ENCODE measurements around the gene EEFSEC. TPM values are rescaled to one million over a fixed set of nuclear protein-coding genes. Genes with fewer than 3 reads are reported as not detected.

EEFSEC gene
- polyA plus RNA-seq, 12 donors: 13.4 to 22.2 (median 15.3) TPM; not detected in 1

DNA sequence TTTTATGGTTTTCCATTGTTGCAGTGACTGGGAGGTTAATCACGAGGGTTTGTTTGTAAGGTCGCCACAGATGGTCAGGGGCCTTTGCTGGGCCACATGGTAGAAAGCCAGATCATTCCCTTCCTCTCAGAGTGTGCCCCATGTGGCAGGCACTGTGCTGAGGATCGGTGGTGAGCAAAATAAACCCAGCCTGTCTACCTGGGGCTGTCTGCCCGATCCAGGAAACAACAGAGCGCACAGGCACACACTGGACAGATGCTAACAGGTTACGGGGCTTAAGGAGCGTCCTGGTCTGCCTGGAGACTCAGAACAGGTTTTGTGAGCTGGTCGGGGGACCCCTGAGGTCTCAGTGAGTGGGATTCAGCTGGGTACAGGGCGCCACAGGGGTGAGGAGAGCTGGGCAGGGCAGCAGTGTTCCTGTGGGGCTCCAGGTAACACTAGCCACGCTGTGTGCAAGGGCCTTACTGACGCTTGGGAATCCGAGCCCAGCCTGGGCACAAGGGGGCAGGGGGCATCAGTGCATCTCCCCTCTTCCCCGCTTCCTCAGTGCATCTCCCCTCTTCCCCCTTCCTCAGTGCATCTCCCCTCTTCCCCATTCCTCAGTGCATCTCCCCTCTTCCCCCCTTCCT is 177.0 kb downstream of the EEFSEC start:
- DNase-seq: no peak

DNA sequence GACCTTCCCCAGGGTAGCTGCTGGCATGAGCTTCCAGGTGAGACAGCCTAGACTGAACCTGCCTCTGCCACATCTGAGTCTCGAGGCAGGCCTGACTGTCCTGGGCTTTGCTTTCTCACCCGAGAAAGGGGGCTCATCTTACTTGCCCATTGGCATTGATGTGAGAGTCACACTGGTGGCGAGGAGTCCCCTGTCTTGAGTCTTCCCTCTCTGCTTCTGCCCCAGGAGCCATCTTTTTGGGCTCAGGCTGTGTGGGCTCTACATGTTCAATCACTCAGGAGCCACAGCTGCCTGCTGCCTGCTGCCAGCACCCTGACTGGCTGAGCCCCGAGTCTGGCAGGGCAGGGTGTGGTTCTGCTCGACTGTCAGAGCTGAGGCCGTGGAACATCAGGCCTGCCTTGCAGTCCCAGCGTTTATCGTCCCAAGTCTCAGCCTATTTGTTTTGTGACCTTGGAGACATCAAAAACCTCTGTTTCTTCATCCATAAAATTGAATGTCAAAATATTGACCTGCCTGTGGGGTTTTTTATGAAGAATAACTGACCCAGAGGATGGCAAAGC is 180.9 kb downstream of the EEFSEC start:
- DNase-seq: no peak

DNA sequence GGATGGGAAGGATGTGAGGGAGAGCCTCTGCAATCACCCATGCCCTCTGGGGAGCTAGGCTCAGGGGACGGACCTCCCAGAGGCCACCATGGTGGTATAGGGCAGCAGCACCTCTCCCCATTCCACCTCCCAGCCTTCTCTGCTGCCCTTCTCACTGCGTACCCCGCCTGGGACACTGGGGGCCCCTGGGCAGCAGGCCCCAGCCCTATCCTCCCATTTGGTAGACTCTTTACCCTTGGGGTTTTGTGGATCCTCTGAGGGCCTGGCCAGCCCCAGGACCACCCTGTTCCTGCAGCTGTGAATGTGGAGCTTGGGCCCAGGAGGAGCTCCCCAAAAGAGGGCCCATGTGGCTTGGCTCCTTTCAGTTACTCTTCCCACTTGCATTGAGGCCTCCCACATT is 181.5 kb downstream of the EEFSEC start:
- DNase-seq: no peak

- DNase-seq: no peak
These were observed 182.5 kb downstream of the EEFSEC start for GRCh38 chr3:128335621-128336296.

DNA sequence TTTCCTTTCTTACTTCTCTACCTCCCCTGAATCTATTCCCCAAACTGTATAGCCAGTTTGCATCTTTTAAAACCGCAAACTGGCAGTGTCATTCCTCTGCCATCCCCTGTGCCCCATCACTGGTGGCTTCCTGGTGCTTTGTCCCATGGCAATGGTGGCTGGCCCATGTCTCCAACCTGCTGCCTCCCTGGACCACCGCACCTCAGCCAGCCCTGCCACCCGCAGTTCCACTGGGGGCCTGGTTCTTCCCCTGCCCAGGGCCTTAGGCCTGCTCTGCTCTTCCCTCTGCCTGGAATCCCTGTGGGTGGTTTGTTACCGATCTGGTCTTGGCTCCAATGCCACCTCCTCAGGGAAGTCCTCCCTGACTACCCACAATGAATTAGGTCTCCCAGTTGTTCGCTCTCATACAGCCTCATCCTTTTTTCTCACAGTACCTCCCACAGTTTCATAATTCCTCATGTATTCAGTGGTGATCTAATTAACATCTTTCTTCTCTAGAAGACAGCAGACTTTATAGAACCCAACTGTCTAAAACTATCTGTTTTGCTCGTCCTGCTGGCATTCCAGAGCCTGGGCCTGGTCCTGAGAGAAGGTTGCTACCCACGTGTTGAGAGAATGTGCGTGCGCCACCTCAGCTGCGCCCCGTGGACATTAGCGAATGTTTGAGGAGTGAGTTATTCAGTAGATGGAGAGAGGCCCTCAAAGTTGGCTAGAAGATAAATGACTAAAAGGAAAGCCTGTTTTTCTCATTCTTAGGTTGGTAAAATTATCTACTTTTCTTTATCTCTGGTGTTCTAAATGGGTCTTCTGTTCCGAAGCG is 183.3 kb downstream of the EEFSEC start:
- no peak for DNase-seq

GRCh38 chr3:128337305-128337704 is 184.0 kb downstream of the EEFSEC start:
- no peak for DNase-seq

- DNase-seq: no peak
These were observed 185.5 kb downstream of the EEFSEC start for GRCh38 chr3:128338536-128339330.

DNA sequence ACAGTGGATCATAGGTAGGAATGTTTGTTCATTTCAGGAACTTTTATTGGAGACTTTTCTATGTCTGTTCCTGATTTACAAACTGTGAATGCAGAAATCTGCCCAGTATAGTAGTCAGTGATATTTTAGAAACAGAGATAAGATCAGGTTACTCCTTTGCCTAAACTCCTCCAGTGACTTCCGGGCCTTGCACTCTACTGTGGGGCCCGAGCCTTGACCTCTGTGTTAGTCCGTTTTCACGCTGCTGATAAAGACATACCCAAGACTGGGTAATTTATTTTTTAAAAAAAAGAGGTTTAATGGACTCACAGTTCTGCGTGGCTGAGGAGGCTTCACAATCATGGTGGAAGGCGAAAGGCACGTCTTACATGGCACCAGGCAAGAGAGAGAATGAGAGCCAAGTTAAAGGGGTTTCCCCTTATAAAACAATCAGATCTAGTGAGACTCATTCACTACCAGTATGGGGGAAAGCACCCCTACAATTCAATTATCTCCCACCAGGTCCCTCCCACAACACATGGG is 186.3 kb downstream of the EEFSEC start:
- no peak for DNase-seq

DNA sequence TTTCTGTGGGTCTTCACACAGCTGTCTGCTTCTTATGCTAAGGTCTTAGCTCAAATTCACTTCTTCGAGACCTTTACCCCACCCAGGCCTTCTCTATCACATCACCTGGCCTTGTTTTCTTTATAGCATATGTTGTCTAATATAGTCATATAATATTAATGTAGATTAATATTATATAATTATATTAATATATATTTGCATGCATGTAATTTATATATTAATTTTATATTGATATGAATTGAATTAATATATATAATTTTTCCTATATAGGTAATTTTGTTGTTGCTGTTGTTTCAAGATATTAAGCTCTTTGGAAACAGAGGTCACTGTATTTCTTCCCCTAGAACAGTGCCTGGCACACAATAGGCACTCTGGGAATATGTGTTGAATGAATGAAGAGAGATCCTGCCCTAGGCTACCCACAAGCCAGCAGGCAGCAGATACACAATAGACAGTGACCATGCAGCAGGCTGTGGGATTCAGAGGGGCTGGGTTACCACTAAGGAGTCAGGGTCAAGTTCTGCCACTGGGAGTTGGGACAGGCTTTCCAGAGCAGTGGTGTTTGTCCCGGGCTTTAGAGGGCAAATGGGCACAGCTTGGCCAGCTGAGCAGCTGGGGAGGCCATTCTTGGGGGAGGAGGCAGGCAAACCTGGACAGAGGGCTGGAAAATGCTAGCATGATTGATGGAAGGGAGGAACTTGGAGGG is 187.1 kb downstream of the EEFSEC start:
- no peak for DNase-seq

- no peak for DNase-seq
These were observed 187.7 kb downstream of the EEFSEC start for GRCh38 chr3:128340904-128341555.

DNA sequence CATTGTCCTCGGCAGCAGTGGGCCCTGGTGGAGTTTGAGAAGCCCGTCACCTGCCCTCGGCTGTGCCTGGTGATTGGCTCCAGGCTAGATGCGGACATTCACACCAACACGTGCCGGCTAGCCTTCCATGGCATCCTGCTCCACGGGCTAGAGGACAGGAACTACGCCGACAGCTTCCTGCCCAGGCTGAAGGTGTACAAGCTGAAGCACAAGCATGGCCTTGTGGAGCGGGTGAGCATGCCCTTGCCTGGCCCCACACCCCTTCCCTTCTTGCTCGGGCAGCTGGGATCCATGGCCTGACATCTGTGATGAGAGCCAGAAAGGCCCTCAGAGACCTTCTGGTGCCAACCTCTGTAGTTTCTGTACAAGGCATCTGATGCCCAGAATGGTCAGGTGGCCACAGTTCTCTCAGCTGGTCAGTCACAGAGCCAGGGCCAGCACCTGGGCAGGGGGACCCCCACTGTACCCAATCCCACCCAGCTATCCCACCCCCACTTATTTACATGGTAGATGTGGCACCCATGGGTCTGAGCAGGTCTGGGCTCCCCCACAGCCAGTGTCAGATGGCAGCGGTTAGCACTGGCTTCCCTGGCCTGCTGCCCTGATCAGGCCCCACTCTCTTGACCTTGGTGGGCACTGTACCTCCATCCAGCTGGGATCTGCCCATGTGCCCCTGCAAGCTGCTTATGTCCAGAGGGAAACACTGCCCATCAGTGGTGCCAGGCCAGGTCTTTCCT is 188.5 kb downstream of the EEFSEC start:
- DNase-seq: no peak

DNA sequence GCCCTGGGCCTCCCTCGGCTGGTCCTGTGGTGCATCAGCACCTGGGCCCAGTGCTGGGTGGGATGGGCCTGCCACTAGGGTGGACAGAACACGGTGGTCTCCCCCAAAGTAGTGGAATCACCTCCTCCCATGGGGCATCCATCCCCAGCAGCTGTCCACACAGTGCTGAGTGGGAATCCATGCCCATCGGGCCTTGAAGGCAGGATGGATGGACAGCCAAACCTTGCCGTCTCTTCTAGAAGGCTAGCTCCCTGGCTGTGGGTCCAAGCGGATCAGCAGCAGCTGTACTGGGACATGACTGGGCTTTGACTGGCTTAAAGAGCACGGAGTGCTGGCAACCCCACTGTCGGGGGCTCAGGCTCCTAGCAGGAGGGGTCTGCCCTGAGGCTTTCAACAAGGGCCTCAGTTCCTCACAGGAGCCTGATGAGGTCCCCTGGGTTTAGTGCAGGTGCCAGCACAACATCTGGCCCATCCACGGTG is 189.5 kb downstream of the EEFSEC start:
- no peak for DNase-seq

- DNase-seq: no peak
These were observed 190.2 kb downstream of the EEFSEC start for GRCh38 chr3:128343287-128344051.

DNA sequence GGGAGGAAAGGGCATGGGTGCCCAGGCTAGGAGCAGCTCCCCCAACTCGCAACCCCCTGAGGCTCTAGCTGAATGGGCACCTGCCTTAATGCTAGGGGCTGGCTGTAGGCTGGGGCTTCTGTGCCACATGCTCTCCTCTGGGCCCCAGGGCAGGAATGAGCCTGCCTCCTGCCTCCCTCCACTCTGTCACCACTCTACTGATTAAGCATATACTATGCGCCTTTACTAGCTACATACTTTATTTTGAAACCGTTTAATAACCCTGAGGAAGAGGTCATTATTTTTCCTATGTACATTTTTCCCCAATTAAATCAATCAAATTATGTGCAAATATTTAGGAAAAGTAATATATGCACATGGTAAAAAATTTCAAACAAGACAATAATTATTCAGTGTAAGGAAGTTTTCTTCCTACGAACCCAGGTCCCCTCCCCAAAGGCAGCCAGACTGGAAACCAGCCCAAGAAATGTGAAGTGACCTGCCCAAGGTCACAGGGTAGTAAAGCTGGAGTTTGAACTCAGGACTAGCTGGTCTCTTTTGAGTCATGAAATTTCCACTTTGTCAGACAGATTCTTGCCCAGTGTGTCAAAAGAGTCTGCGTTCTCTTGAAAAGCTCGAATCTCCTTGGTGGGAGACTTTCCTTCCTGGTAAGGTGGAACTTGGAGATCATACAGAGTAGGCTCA is 190.9 kb downstream of the EEFSEC start:
- DNase-seq: no peak

DNA sequence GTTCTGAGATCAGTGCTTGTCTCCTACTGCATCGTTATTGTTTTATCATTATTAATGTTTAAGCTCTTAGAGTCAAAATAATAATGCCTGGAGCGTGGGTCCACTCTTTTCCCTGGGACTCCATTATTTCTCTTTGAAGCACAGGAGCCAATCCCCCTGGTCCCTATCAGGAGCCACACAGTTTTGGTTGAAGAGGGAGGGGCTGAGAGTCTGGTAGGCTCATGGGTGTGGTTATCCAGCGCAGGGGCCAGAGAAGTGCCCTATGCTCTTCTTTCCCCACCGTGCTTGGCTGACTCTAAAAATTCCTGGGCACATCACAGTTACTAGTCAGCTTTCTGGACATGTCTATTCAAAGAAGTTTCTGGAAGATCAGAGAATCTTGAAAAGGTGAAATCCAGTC is 191.9 kb downstream of the EEFSEC start:
- no peak for DNase-seq

DNA sequence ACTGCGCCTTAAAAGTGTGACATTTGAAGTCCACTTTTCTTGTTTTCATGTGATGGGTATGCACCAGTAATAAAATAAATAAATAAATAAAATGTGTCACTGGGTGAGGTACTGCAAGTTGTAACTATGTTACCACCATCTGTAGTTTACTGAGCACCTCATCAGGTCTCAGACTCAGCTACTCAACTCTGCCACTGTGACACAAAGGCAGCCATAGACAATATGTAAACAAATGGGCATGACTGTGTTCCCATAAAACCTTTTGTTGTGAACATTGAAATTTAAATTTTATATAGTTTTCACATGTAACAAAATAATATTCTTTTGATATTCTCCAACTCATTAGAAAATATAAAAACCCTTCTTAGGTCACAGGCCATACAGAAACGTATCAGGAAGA is 193.3 kb downstream of the EEFSEC start:
- no peak for DNase-seq

- no peak for DNase-seq
These were observed 194.0 kb downstream of the EEFSEC start for GRCh38 chr3:128347282-128347681.

GRCh38 chr3:128348075-128348474 is 194.8 kb downstream of the EEFSEC start:
- no peak for DNase-seq

Measured in muscle of arm (tissue), 12 donors.